GM18861 (cell line): Measurements from ENCODE around the gene ILKAP.

Experiments used
- ATAC-seq: cut with Tn5 transposase; IDR thresholded peaks from one replicate; pipeline ENCODE4 v1.9.1; 2021; ENCODE audit not compliant: unreplicated experiment

Gene ILKAP

GRCh38 chr2:238237431-238238135 is 34.1 kb upstream of the ILKAP start:
- ATAC-seq, result no peak

- ATAC-seq, result no peak
Observed at GRCh38 chr2:238236571-238236970, 33.1 kb upstream of the ILKAP start.

- no peak for ATAC-seq
Observed at GRCh38 chr2:238235856-238236255, 32.4 kb upstream of the ILKAP start.

GRCh38 chr2:238235331-238235732 is 31.8 kb upstream of the ILKAP start:
- ATAC-seq, result no peak

- ATAC-seq, result no peak
Observed at GRCh38 chr2:238233625-238234024, 30.1 kb upstream of the ILKAP start.

- ATAC-seq, result no peak
Observed at GRCh38 chr2:238231809-238232208, 28.3 kb upstream of the ILKAP start.

GRCh38 chr2:238231251-238231793 is 27.8 kb upstream of the ILKAP start:
- peak; percentile 63 for ATAC-seq

- no peak for ATAC-seq
Observed at GRCh38 chr2:238230699-238231098, 27.2 kb upstream of the ILKAP start.

- no peak for ATAC-seq
Observed at GRCh38 chr2:238228700-238229099, 25.2 kb upstream of the ILKAP start.

- ATAC-seq, result no peak
Observed at GRCh38 chr2:238227587-238228032, 24.1 kb upstream of the ILKAP start.

GRCh38 chr2:238226698-238227586 is 23.4 kb upstream of the ILKAP start:
- ATAC-seq, result no peak

GRCh38 chr2:238225911-238226697 is 22.6 kb upstream of the ILKAP start:
- no peak for ATAC-seq

- no peak for ATAC-seq
Observed at GRCh38 chr2:238225121-238225520, 21.6 kb upstream of the ILKAP start.

GRCh38 chr2:238224356-238225035 is 21.0 kb upstream of the ILKAP start:
- ATAC-seq, result no peak

GRCh38 chr2:238220892-238221521 is 17.5 kb upstream of the ILKAP start:
- no peak for ATAC-seq

GRCh38 chr2:238220274-238220891 is 16.9 kb upstream of the ILKAP start:
- ATAC-seq, result no peak

GRCh38 chr2:238216651-238217184 is 13.2 kb upstream of the ILKAP start:
- no peak for ATAC-seq

- ATAC-seq, result no peak
Observed at GRCh38 chr2:238207006-238207405, 3.5 kb upstream of the ILKAP start.

- peak; percentile 10 for ATAC-seq
Observed at GRCh38 chr2:238203973-238204683, 633 bp upstream of the ILKAP start.
